GM18526 (cell line): ENCODE results near the gene LY6G6C.

Experiments
- POLR2A ChIP-seq: IDR thresholded peaks from 3 replicates; pipeline ENCODE4 v1.6.1; 2011; ENCODE audit not compliant: insufficient read length; ENCODE audit errors: extremely low read depth

The LY6G6C gene

DNA sequence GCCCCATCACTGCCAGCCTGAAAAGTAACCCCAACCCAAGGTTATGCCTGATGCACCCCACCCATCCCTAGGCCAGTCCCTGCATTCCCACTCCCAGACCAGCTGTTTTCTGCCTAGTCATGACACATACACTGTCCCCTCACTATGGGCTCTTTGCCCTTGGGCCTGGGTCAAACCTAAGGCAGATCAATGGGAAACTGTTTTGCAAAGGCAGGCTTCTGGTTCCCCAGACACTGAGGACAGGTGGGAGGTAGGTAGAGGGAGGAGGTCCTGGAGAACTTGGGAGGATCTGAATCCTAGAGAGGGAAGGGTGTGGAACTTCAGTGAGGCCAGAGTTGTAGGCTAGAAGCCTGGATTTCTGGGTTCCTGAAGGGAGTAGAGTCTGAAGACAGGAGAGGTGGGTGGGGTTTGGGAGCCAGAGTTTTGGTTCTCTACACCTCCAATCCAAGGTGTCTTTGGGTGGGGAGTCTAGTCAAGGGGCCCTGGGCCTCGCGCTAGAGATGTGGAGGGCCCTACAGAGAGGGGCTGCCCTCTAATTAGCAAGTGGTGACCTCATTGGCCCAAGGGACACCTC lies 12.8 kb upstream of the LY6G6C start:
- no peak for TF ChIP-seq POLR2A

DNA sequence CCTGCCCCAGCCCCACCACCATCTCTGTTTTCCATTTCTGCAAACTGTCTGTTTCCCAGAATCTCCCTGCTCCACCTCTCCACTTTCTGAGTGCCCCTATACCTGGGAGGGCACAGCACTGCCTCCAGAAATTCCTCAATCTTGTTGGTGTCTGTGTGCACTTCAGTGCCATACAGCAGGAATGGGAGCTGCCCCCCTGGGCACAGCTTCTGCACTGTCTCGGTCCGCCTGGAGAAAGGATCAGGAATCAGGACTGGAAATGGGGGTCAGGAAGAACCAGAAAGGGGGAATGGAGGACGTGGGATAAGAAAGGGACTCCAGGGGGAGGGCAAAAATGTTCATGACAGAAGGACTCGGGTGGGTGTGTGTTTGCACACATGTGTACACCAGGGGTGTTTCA lies 12.2 kb upstream of the LY6G6C start:
- TF ChIP-seq POLR2A: no peak

DNA sequence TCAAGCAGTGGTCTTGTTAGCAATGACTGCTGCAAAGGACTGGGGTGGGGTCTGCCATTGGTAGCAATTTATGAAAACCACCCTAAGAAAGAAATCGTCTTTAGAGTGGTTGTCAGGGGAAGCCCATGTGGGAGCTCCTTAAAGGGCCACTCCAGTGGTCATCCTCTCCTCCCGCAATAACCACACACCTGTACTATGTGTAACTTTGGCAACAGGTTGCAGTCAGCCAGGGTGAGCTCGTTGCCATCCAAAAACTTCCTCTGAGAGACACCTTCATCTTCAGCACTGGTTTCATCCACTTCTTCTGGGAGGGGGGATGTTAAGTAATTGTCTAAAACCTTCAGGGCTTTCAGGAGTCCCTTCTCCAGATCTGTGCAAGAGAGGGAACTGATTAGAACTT lies 10.5 kb upstream of the LY6G6C start:
- no peak for TF ChIP-seq POLR2A

DNA sequence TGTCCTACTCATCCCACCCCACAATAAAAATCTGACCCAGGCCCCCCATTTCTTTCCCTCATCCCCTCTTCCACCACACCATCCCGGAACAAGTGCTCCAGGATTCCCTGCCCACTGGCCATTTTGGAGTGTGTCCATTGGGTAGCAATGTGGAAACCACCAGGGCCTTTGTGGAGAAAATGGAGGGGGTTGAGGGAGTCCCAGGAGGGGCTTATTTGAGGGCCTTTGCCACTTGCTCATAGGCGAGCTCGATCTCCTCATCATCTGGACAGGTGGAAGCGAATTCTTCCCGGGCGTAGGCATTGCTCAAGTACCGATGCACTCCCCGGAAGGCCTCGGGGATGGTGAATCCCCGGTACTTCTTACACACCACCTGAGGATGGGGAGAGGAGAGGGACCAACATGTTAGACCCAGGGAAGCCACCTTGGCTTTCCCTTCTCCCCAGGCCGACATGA lies 9.1 kb upstream of the LY6G6C start:
- no peak for TF ChIP-seq POLR2A

DNA sequence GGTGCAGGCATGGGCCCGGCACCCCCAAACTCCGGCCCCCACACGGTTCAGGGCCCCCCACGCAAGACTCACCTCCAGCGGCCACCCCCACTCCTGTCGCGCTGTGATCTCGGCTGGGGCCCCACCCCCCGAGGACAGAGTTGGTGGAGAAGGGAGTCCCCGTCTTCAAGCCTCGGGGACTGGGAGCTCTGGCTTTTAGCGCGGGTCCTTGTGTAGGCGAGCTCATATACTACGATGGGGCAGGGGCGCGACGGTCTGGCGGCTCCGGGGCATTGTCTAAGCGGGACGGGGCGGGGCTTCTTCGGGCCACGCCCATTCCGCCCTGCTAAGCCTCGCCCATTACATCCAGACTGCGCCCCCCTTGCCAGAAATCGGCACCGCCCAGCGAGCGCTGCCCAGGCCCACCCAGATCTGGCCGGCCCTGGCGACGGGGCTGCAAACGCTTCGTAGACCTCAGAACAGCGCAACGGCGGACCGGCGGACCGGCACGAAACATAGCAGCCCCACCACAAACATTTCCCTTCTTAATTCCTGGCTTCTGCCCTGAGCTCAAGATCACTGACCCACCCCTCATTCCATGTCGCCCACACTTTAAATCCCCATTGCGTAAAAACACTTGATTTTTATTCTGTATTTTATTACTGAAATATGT lies 8.6 kb upstream of the LY6G6C start:
- peak; percentile 53 for TF ChIP-seq POLR2A

DNA sequence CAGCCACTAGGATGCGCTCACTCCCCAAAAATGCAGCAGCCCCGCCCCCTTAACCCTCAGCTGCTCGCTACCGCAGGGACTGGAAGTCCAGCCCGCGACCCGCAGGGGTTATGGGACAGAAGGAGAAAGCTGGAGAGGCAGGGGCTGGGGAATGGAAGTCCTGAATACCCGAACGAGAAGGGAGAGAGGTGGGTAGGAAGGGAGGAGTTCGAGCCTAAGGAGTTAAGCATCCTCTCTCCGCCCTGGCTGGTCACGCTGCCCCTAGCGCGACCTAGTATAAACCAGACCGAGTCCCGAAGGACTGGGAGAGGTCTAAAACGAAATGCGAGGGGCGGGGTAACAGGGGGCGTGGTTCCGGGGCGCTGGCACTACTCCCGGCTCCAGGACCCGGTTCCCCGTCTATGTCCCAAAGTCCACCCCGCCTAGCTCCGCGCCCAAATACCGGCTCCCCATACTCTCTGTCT lies 8.0 kb upstream of the LY6G6C start:
- TF ChIP-seq POLR2A: no peak

DNA sequence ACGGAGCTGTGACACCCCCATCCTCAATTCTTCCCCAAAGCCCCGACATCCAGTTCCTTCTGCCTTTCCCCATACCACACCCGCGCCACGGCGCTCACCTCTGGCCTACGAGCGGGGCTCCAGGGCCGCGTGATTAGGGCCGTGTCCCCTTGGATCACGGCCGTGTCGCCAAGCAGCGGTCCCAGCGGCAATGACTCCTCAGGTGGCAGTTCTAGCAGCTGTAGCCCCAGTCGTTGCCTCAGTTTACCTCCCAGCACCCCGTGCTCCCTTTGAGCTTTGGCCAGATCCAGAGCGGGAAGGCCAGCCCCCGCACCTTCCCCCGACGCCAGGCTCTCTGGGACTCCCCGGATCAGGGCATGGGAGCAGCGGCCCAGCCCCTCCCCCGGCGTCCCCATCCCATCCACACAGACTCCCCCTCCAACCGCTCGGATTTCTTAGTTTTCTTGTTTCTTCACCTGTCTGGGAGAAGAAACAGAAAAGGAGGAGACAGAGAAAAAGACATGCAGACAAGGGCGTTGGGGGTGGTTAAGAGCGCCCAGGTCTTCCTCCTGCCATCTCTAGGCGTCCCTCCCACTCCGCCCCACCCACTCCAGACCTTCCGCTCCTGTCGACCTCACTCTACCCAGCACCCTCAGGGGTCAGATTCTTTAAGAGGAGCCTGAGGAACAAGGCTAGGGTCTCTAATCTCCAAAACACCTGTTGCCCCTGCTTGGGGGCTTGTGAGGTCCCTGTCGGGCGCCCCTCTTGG lies 7.4 kb upstream of the LY6G6C start, which contains the start of gene DDAH2:
Gene DDAH2 (minus strand): TSS at position 533 of the 748 bp plus-strand sequence. CDS start 138 bp downstream, at position 395.
- TF ChIP-seq POLR2A: no peak

DNA sequence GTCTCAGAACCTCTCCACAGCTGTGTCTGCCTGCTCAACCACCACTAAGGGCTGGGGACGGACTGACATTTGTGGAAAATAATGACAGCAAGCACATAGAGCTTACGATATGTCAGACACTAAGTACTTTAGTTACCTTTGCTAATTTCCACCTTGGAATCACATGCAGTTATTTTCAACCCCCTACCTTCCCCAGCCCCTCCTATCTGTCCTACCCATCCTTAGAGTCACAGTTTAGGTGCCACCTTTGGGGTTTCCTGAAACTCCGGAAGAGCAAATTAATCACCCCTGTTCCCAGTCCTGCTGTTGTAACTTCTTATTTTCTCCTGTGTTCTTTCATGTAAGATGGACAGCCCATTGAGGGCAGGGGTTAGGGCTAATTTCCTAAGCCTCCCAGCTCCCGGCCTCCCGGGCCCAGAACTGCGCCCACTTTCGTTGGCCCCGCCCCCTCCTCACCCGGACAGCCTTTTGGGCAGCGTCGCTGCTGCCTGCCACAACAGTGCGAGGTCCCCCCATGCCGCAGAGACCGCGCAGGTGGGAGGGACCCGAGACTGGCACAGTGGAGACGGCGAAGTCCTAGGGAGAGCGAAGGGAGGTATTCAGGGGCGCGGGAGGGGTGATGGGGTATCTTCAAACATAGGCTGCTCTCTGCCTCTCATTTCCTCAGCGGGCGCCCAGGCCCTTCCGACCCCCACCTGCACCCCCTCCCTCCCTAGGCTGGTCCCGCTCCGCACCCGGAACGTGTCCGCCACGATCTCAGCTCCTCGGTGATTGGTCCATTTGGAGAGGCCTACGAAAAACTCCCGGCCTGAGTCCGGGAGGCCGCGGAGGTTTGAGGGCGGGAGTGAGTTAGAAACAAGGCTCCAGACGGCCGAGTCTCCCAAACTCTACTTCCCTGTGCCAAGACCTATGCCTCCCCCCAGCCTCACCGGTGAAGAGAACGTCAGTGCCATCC lies 6.4 kb upstream of the LY6G6C start:
- TF ChIP-seq POLR2A: no peak

DNA sequence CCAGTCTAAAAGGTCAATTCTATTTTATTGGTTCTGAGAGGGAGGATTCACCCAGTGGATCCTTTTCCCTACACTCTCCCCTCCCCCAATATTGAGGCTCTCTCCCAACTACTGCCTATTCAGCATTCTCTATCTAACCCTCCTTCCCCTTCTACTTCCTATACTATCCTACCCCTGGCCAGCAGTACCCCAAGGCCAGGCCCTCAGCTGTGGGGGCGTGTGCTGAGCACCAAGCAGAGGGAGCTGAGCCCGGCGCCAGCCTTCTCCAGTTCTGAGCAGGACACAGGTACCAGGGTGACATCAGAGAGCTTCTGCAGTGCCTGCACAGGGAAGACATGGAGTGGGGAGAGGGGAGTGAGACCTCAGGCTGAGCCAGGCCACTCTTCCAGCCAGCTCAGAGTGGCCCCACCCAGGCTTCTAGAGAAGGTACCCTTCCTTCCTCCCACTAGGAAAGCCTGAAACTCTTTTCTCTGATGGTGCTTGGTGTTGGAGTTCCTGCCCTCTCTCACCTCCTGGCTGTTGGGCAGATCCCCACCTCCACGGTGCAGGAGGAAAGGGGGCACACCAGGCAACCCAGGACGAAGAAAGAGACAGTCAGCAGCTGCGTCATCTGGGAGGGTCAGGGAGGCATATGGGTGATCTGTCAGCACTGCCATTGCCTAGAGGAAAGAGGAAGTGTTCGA lies 5.6 kb upstream of the LY6G6C start:
- no peak for TF ChIP-seq POLR2A

DNA sequence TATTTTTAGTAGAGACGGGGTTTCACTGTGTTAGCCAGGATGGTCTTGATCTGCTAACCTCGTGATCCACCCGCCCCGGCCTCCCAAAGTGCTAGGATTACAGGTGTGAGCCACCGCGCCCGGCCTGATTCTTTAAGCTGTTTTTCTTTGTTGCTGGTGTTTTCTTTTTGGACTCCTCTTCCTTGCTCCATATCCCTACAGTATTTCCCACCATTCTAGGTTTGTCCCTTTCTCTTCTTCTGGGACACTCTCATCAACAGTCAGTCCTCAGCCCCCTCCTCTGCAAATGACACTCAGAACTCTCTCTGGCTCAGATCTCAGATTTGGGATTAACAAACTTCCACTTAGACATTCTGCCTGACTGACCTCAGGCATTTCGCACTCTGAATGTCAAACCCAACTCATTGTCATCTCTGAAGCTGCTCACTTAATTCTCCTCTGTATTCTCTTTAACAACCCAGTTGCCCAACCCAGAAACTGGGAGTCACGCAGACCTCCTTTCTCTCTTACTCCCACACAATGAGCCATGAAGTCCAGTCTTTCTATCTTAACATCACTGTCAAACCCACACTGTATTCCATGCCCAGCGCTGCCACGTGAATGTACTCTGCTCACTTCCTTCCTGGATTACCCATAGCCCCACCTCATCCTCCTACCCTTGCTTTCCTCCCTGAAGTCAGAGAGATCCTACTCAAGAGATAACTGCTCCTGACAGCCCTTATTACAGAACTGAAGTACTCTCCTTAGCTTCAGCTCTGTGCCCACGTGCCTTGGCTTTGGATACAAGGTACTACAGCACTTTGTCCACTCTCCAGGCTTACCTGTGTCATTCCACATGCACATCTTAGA lies 4.2 kb upstream of the LY6G6C start:
- no peak for TF ChIP-seq POLR2A

DNA sequence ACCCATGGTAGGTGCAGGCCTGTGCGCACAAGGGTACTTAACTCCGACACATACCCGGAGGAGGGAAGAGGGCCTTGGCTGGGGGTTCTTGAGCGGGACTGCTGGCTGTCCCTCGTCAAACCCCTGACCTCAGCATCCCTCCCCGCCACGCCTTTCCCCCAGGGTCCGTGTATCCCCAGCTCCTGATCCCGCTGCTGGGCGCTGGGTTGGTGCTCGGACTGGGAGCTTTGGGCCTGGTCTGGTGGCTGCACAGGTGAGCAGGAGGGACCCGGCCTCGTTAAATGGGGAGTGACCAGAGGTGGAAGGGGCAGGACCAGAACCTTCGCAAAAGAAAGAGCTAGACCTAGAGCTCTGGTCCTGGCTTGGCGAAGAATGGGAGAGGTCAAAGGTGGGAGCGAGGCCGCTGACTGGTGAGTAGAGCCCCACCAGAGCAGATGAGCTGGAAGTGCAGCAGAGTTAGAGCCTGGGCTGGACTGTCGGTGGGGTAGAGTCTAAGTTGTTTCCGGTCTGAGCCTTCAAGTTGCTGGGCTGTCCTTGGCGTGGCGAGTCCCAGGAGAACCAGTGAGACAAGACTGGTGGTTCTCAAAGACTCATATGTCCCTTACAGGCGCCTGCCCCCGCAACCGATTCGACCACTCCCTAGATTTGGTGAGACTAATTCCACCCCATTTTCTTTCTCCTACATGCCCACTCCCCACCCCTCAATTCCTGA lies 2.6 kb upstream of the LY6G6C start:
- no peak for TF ChIP-seq POLR2A

DNA sequence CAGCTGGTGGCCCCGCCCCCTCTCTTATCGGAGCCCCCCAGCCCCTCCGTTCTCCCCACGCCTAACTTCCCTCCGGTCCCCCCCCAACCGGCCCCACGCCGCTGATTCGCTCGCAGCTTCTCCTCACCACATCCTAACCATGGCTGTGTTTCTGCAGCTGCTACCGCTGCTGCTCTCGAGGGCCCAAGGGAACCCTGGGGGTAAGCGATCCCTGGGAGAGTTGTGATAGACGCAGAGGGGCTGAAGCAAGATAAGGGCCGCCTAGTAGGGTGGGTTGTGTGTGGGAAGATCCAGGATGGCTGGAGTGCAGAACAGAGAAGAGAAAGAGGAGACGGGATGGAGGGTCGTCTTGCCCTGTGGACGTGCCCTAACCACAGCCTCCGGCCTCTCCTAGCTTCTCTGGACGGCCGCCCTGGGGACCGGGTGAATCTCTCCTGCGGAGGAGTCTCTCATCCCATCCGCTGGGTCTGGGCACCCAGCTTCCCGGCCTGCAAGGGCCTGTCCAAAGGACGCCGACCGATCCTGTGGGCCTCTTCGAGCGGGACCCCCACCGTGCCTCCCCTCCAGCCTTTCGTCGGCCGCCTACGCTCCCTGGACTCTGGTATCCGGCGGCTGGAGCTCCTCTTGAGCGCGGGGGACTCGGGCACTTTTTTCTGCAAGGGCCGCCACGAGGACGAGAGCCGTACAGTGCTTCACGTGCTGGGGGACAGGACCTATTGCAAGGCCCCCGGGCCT lies 1.9 kb upstream of the LY6G6C start, which contains the start of gene MPIG6B:
Gene MPIG6B (plus strand): TSS at position 129 of the 735 bp plus-strand sequence. CDS start 11 bp downstream, at position 140.
- no peak for TF ChIP-seq POLR2A

DNA sequence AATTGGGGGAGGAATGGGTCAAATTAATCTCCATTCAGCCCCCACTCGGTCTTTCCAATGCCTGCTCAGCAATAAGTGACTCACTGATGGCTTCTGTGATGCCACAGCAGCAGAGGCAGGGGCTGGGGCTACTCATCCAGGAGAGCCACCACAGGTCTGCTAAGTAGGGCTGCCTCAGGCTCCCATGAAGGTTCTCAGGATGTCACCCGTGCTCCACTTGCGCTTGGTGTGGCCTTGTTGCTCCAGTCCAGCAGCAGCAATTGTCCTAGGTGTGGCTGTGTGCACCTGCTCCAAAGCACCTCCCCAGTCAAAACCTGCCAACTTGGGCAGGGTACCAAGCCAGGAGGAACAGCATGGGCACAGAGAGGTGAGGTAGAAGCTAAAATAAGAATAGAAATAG lies 627 bp upstream of the LY6G6C start:
- TF ChIP-seq POLR2A: no peak
